SK-N-MC (cell line): Measurements from ENCODE around the gene UQCC5.

ENCODE experiments used
- DNase-seq: peaks from one replicate; pipeline ENCODE4 v3.0.0-alpha.2; 2011; ENCODE audit warnings: low read depth, low spot score
- H3K27ac ChIP-seq: fragments of 200-600 bp; sonication (generic); 2 replicates; pipeline ENCODE4 v1.5.1; 2016; ENCODE audit warnings: mixed run types
- H3K36me3 ChIP-seq: fragments of 200-600 bp; sonication (generic); 2 replicates; pipeline ENCODE4 v1.6.1; 2017; ENCODE audit warnings: antibody characterized with exemption, low read length, mixed read lengths; ENCODE audit not compliant: insufficient read depth
- H3K4me3 ChIP-seq: fragments of 200-600 bp; sonication (generic); 2 replicates; pipeline ENCODE4 v1.5.1; 2016
- H3K9ac ChIP-seq: fragments of 200-600 bp; sonication (generic); 2 replicates; pipeline ENCODE4 v1.8.0; 2017; ENCODE audit warnings: mixed run types, mixed read lengths; ENCODE audit not compliant: insufficient read length
- H3K9me3 ChIP-seq: fragments of 200-600 bp; sonication (generic); 2 replicates; pipeline ENCODE4 v1.6.1; 2017; ENCODE audit warnings: low read depth, mild to moderate bottlenecking, antibody characterized with exemption, low read length, moderate library complexity, mixed read lengths
- EZH2 ChIP-seq: fragments of 200-600 bp; sonication (generic); IDR thresholded peaks from one replicate; pipeline ENCODE4 v1.6.1; 2017; ENCODE audit warnings: antibody characterized with exemption
- FOXP2 ChIP-seq: optimal IDR thresholded peaks from 2 replicates; pipeline ENCODE3; 2011; ENCODE audit warnings: mild to moderate bottlenecking, moderate library complexity; ENCODE audit not compliant: insufficient read depth; ENCODE audit errors: extremely low read length, control extremely low read depth
- POLR2AphosphoS5 ChIP-seq: IDR thresholded peaks from 2 replicates; pipeline ENCODE4 v1.6.1; 2012; ENCODE audit warnings: mild to moderate bottlenecking, low read depth, low read length, borderline replicate concordance

UQCC5 gene

GRCh38 chr3:52512727-52513126 lies 23.7 kb upstream of the UQCC5 start:
- Histone ChIP-seq H3K4me3 (no peak overlapping the region), H3K36me3 (no peaks in the 10 kb centered on the region), H3K9ac (no peak overlapping the region), H3K27ac (no peak overlapping the region), H3K9me3 (no peaks in the 10 kb centered on the region)
- no peak for DNase-seq
- no peak for TF ChIP-seq EZH2
- no peak for TF ChIP-seq POLR2AphosphoS5
- no peak for TF ChIP-seq FOXP2

GRCh38 chr3:52513281-52513680 lies 23.1 kb upstream of the UQCC5 start:
- Histone ChIP-seq H3K4me3 (no peak overlapping the region), H3K9me3 (no peaks in the 10 kb centered on the region), H3K27ac (no peak overlapping the region), H3K9ac (no peak overlapping the region), H3K36me3 (no peaks in the 10 kb centered on the region)
- TF ChIP-seq EZH2 (no peak), FOXP2 (no peak), POLR2AphosphoS5 (no peak)
- no peak for DNase-seq

GRCh38 chr3:52514576-52514975 lies 21.8 kb upstream of the UQCC5 start:
- Histone ChIP-seq H3K9ac (no peak overlapping the region), H3K36me3 (no peaks in the 10 kb centered on the region), H3K9me3 (no peaks in the 10 kb centered on the region), H3K27ac (no peak overlapping the region), H3K4me3 (no peak overlapping the region)
- TF ChIP-seq EZH2 (no peak), POLR2AphosphoS5 (no peak), FOXP2 (no peak)
- no peak for DNase-seq

GRCh38 chr3:52515192-52515591 lies 21.2 kb upstream of the UQCC5 start:
- Histone ChIP-seq H3K4me3 (no peak overlapping the region), H3K9ac (no peak overlapping the region), H3K9me3 (no peaks in the 10 kb centered on the region), H3K36me3 (no peaks in the 10 kb centered on the region), H3K27ac (no peak overlapping the region)
- TF ChIP-seq EZH2 (no peak), FOXP2 (no peak), POLR2AphosphoS5 (no peak)
- no peak for DNase-seq

GRCh38 chr3:52516509-52517195 lies 19.8 kb upstream of the UQCC5 start:
- H3K27ac ChIP-seq: no peak overlapping the region
- DNase-seq: no peak
- no peak overlapping the region for H3K4me3 ChIP-seq
- no peak overlapping the region for H3K9ac ChIP-seq
- no peaks in the 10 kb centered on the region for H3K9me3 ChIP-seq
- no peaks in the 10 kb centered on the region for H3K36me3 ChIP-seq
- TF ChIP-seq POLR2AphosphoS5: no peak
- TF ChIP-seq FOXP2: no peak
- TF ChIP-seq EZH2: no peak

- Histone ChIP-seq H3K9ac (no peak overlapping the region), H3K4me3 (no peak overlapping the region)
Measured at GRCh38 chr3:52517796-52518722, 18.3 kb upstream of the UQCC5 start.

GRCh38 chr3:52518723-52519444 lies 17.5 kb upstream of the UQCC5 start:
- Histone ChIP-seq H3K27ac (no peak overlapping the region), H3K36me3 (no peaks in the 10 kb centered on the region), H3K9me3 (no peaks in the 10 kb centered on the region), H3K9ac (no peak overlapping the region), H3K4me3 (no peak overlapping the region)
- TF ChIP-seq POLR2AphosphoS5 (no peak), FOXP2 (no peak), EZH2 (no peak)
- no peak for DNase-seq

More at GRCh38 chr3:52517796-52518722, 18.3 kb upstream of the UQCC5 start:
- Histone ChIP-seq H3K27ac (no peak overlapping the region), H3K36me3 (no peaks in the 10 kb centered on the region), H3K9me3 (no peaks in the 10 kb centered on the region)
- no peak for DNase-seq
- TF ChIP-seq POLR2AphosphoS5 (no peak), FOXP2 (no peak), EZH2 (no peak)

GRCh38 chr3:52519445-52520140 lies 16.8 kb upstream of the UQCC5 start:
- Histone ChIP-seq H3K27ac (no peak overlapping the region), H3K9me3 (no peaks in the 10 kb centered on the region), H3K4me3 (no peak overlapping the region), H3K36me3 (no peaks in the 10 kb centered on the region; the same call in 1 of the 2 replicates), H3K9ac (no peak overlapping the region)
- DNase-seq: no peak
- no peak for TF ChIP-seq POLR2AphosphoS5
- no peak for TF ChIP-seq EZH2
- no peak for TF ChIP-seq FOXP2
